ENCODE results near the gene TEX14.

GRCh38 chr17:58572846-58573245 lies 119.0 kb downstream of the TEX14 start:
- TF ChIP-seq POLR2A (IDR thresholded peaks at IDR 0.05; ENCODE audit: low read depth, low read length) (no peak), TAF1 (IDR thresholded peaks at IDR 0.05; ENCODE audit: low read depth, low read length) (no peak)
